HUES48 (cell line): ENCODE measurements around the gene CASQ2.

ENCODE experiments used
- H3K27ac ChIP-seq: one replicate; pipeline ENCODE4 v1.7.0; 2013; ENCODE audit warnings: low read depth, low read length, inconsistent platforms
- H3K27me3 ChIP-seq: 2 replicates; pipeline ENCODE4 v1.6.1; 2013; ENCODE audit warnings: mild to moderate bottlenecking, low read length; ENCODE audit not compliant: control insufficient read depth, insufficient read depth
- H3K36me3 ChIP-seq: 2 replicates; pipeline ENCODE4 v1.6.1; 2013; ENCODE audit warnings: low read length; ENCODE audit not compliant: control insufficient read depth, insufficient read depth
- H3K4me1 ChIP-seq: 2 replicates; pipeline ENCODE4 v1.6.1; 2013; ENCODE audit warnings: mild to moderate bottlenecking, low read length; ENCODE audit not compliant: control insufficient read depth, insufficient read depth
- H3K4me3 ChIP-seq: 2 replicates; pipeline ENCODE4 v1.5.1; 2013; ENCODE audit warnings: mild to moderate bottlenecking, low read depth, low read length
- H3K9ac ChIP-seq: 2 replicates; pipeline ENCODE4 v1.6.1; 2013; ENCODE audit warnings: mild to moderate bottlenecking, low read depth, low read length, moderate library complexity
- H3K9me3 ChIP-seq: 2 replicates; pipeline ENCODE4 v1.6.1; 2013; ENCODE audit warnings: low read length; ENCODE audit not compliant: control insufficient read depth, insufficient read depth

Gene CASQ2

GRCh38 chr1:115757326-115757725 is 11.2 kb downstream of the CASQ2 start:
- Histone ChIP-seq H3K4me3 (no peak overlapping the region), H3K36me3 (no peaks in the 10 kb centered on the region), H3K4me1 (no peaks in the 10 kb centered on the region), H3K27me3 (no peaks in the 10 kb centered on the region), H3K9ac (no peak overlapping the region), H3K9me3 (no peaks in the 10 kb centered on the region), H3K27ac (no peak overlapping the region)

GRCh38 chr1:115755456-115756370 is 12.8 kb downstream of the CASQ2 start:
- Histone ChIP-seq H3K4me1 (no peaks in the 10 kb centered on the region), H3K9me3 (no peaks in the 10 kb centered on the region), H3K36me3 (no peaks in the 10 kb centered on the region), H3K27ac (no peak overlapping the region), H3K4me3 (no peak overlapping the region), H3K27me3 (no peaks in the 10 kb centered on the region), H3K9ac (no peak overlapping the region)

GRCh38 chr1:115753830-115754229 is 14.7 kb downstream of the CASQ2 start:
- no peaks in the 10 kb centered on the region for H3K36me3 ChIP-seq
- no peaks in the 10 kb centered on the region for H3K27me3 ChIP-seq
- H3K4me1 ChIP-seq: no peaks in the 10 kb centered on the region
- H3K4me3 ChIP-seq: no peak overlapping the region
- H3K9ac ChIP-seq: no peak overlapping the region
- H3K27ac ChIP-seq: no peak overlapping the region
- no peaks in the 10 kb centered on the region for H3K9me3 ChIP-seq

- Histone ChIP-seq H3K9me3 (no peaks in the 10 kb centered on the region), H3K9ac (no peak overlapping the region), H3K4me3 (no peak overlapping the region)
Observed at GRCh38 chr1:115753361-115753760, 15.2 kb downstream of the CASQ2 start.

GRCh38 chr1:115748401-115749150 is 19.9 kb downstream of the CASQ2 start:
- H3K9me3 ChIP-seq: no peaks in the 10 kb centered on the region
- no peaks in the 10 kb centered on the region for H3K27me3 ChIP-seq
- H3K4me1 ChIP-seq: peaks cover 7% of the 10 kb centered on the region
- no peak overlapping the region for H3K27ac ChIP-seq
- no peak overlapping the region for H3K4me3 ChIP-seq
- no peak overlapping the region for H3K9ac ChIP-seq
- H3K36me3 ChIP-seq: no peaks in the 10 kb centered on the region

More at GRCh38 chr1:115753361-115753760, 15.2 kb downstream of the CASQ2 start:
- Histone ChIP-seq H3K27me3 (no peaks in the 10 kb centered on the region), H3K27ac (no peak overlapping the region), H3K4me1 (peaks cover 3% of the 10 kb centered on the region), H3K36me3 (no peaks in the 10 kb centered on the region)

- H3K27ac ChIP-seq: no peak overlapping the region
- H3K27me3 ChIP-seq: no peaks in the 10 kb centered on the region
- H3K9ac ChIP-seq: no peak overlapping the region
- no peaks in the 10 kb centered on the region for H3K9me3 ChIP-seq
- no peak overlapping the region for H3K4me3 ChIP-seq
- H3K36me3 ChIP-seq: no peaks in the 10 kb centered on the region
- peaks cover 7% of the 10 kb centered on the region for H3K4me1 ChIP-seq
Observed at GRCh38 chr1:115746021-115746690, 22.4 kb downstream of the CASQ2 start.

- no peaks in the 10 kb centered on the region for H3K9me3 ChIP-seq
- H3K27me3 ChIP-seq: no peaks in the 10 kb centered on the region
- no peak overlapping the region for H3K4me3 ChIP-seq
- peaks cover 7% of the 10 kb centered on the region for H3K4me1 ChIP-seq
- no peaks in the 10 kb centered on the region for H3K36me3 ChIP-seq
- no peak overlapping the region for H3K9ac ChIP-seq
- no peak overlapping the region for H3K27ac ChIP-seq
Observed at GRCh38 chr1:115744646-115745275, 23.8 kb downstream of the CASQ2 start.

- peaks cover 6% of the 10 kb centered on the region for H3K4me1 ChIP-seq
- H3K27me3 ChIP-seq: no peaks in the 10 kb centered on the region
- no peaks in the 10 kb centered on the region for H3K36me3 ChIP-seq
- no peak overlapping the region for H3K4me3 ChIP-seq
- H3K9me3 ChIP-seq: no peaks in the 10 kb centered on the region
- H3K9ac ChIP-seq: no peak overlapping the region
- no peak overlapping the region for H3K27ac ChIP-seq
Observed at GRCh38 chr1:115740811-115741210, 27.7 kb downstream of the CASQ2 start.

GRCh38 chr1:115732316-115732715 is 36.2 kb downstream of the CASQ2 start:
- Histone ChIP-seq H3K4me1 (peaks cover 12% of the 10 kb centered on the region), H3K4me3 (no peak overlapping the region), H3K36me3 (no peaks in the 10 kb centered on the region), H3K9ac (no peak overlapping the region), H3K27ac (no peak overlapping the region), H3K9me3 (no peaks in the 10 kb centered on the region), H3K27me3 (no peaks in the 10 kb centered on the region)

- Histone ChIP-seq H3K27ac (no peak overlapping the region), H3K9ac (no peak overlapping the region), H3K4me3 (no peak overlapping the region), H3K36me3 (no peaks in the 10 kb centered on the region), H3K4me1 (peaks cover 6% of the 10 kb centered on the region; the same call in 1 of the 2 replicates), H3K27me3 (no peaks in the 10 kb centered on the region), H3K9me3 (no peaks in the 10 kb centered on the region)
Observed at GRCh38 chr1:115729756-115730155, 38.8 kb downstream of the CASQ2 start.
